CD4-positive, CD25-positive, alpha-beta regulatory T cell (primary cell): ENCODE results near the gene NCDN. TPM values are rescaled to one million over a fixed set of nuclear protein-coding genes. Genes with fewer than 3 reads are reported as not detected.

Source experiments
- ATAC-seq, 2 donors: fragments of 150-1000 bp; cut with Tn5 transposase; one replicate each; pipeline ENCODE4 v1.10.0; 2021; ENCODE audit warnings: low read depth in 2 of 2, moderate number of reproducible peaks in 2 of 2, moderate library complexity in 1 of 2
- DNase-seq, 3 donors: peaks; one replicate each; pipeline versions ENCODE4 v3.0.0 to v3.0.0-alpha.2; 2012 to 2022; ENCODE audit warnings: mixed read lengths in 1 of 3
- H3K27ac ChIP-seq: one replicate; pipeline ENCODE4 v1.7.0; 2013; ENCODE audit warnings: mild to moderate bottlenecking, low read length; ENCODE audit not compliant: insufficient read depth, poor library complexity, severe bottlenecking
- H3K27me3 ChIP-seq: one replicate; pipeline ENCODE4 v1.7.0; 2013; ENCODE audit warnings: low read length; ENCODE audit not compliant: control insufficient read depth, insufficient read depth
- H3K36me3 ChIP-seq: one replicate; pipeline ENCODE4 v1.7.0; 2013; ENCODE audit warnings: mild to moderate bottlenecking, low read length, moderate library complexity; ENCODE audit not compliant: control insufficient read depth, insufficient read depth
- H3K4me1 ChIP-seq: 2 replicates; pipeline ENCODE4 v1.7.0; 2013; ENCODE audit warnings: mild to moderate bottlenecking, low read length; ENCODE audit not compliant: insufficient read depth, control insufficient read depth, poor library complexity, severe bottlenecking
- H3K4me3 ChIP-seq: one replicate; pipeline ENCODE4 v1.7.0; 2013; ENCODE audit warnings: low read depth, mild to moderate bottlenecking, low read length, moderate library complexity
- H3K9me3 ChIP-seq, 2 experiments: 1 replicate in 1 of 2; 2 replicates in 1 of 2; pipeline ENCODE4 v1.7.0; 2013; ENCODE audit warnings: low read length in 2 of 2, mild to moderate bottlenecking in 1 of 2, moderate library complexity in 1 of 2; ENCODE audit not compliant: control insufficient read depth in 2 of 2
- H3K27ac Mint-ChIP-seq, 3 donors: one replicate each; pipeline ENCODE4 v1.8.0; 2020 to 2022; ENCODE audit warnings: mild to moderate bottlenecking in 3 of 3, mixed read lengths in 3 of 3, moderate library complexity in 2 of 3
- H3K27me3 Mint-ChIP-seq: one replicate; pipeline ENCODE4 v1.8.0; 2022; ENCODE audit warnings: mild to moderate bottlenecking, mixed read lengths
- H3K36me3 Mint-ChIP-seq: one replicate; pipeline ENCODE4 v1.8.0; 2020; ENCODE audit warnings: mixed read lengths
- H3K4me1 Mint-ChIP-seq, 4 donors: one replicate each; pipeline ENCODE4 v1.8.0; 2020 to 2022; ENCODE audit warnings: mixed read lengths in 4 of 4, mild to moderate bottlenecking in 1 of 4
- H3K4me3 Mint-ChIP-seq, 4 donors: one replicate each; pipeline ENCODE4 v1.8.0; 2020 to 2022; ENCODE audit warnings: mild to moderate bottlenecking in 4 of 4, mixed read lengths in 4 of 4, moderate library complexity in 3 of 4
- H3K9me3 Mint-ChIP-seq, 7 donors: one replicate each; pipeline ENCODE4 v1.8.0; 2020 to 2022; ENCODE audit warnings: mixed read lengths in 7 of 7, mild to moderate bottlenecking in 3 of 7, moderate library complexity in 2 of 7
- polyA plus RNA-seq, 4 donors: library from polyadenylated mRNA; unstranded; fragments of 300-500 nt; fragmentation: Illumina TruSeq; gene quantifications; one replicate each; pipeline ENCODE4 v1.2.3, GENCODE V29; 2021
- total RNA-seq: library from RNA; stranded (reverse); gene quantifications from one replicate; pipeline ENCODE4 v1.2.3, GENCODE V29; 2022

NCDN gene
- total and polyA plus RNA-seq, 5 donors from 2014 or later: 5.5 to 28.7 (median 11.0) TPM

DNA sequence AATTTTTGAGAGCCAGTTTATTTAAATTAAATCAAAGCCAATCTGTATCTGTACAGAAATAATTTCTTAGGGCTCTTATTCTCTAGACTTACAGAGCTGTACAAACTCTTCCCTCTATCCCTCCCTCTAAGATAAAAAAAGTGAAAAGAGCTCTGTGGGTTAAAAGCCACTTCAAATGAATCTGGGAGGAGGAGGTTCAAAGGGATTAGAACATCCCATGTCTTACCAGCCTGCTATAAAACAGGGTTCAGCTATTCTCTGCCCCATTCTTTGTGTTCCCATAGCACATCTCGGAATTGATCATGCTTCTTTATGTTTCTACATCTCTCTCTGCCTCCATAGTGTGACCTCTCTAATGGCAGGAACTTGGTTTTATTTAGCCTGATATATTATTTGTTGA lies 19.8 kb upstream of the NCDN start:
- Histone ChIP-seq H3K27ac (no peak overlapping the region), H3K9me3 (no peaks in the 10 kb centered on the region), H3K4me1 (peaks cover 33% of the 10 kb centered on the region), H3K4me3 (no peak overlapping the region), H3K36me3 (peaks cover 11% of the 10 kb centered on the region), H3K27me3 (no peaks in the 10 kb centered on the region)
- Mint-ChIP-seq H3K36me3 (peaks cover 8% of the 10 kb centered on the region), H3K4me3 (peak overlapping the region; percentile 26 to 62 (median 40)), H3K9me3 (no peaks in the 10 kb centered on the region), H3K27ac (peak overlapping the region; percentile 33 to 96 (median 89)), H3K27me3 (no peaks in the 10 kb centered on the region), H3K4me1 (peaks cover 38 to 85% (median 59%) of the 10 kb centered on the region in 4 donors)
- DNase-seq: no peak
- ATAC-seq: no peak

DNA sequence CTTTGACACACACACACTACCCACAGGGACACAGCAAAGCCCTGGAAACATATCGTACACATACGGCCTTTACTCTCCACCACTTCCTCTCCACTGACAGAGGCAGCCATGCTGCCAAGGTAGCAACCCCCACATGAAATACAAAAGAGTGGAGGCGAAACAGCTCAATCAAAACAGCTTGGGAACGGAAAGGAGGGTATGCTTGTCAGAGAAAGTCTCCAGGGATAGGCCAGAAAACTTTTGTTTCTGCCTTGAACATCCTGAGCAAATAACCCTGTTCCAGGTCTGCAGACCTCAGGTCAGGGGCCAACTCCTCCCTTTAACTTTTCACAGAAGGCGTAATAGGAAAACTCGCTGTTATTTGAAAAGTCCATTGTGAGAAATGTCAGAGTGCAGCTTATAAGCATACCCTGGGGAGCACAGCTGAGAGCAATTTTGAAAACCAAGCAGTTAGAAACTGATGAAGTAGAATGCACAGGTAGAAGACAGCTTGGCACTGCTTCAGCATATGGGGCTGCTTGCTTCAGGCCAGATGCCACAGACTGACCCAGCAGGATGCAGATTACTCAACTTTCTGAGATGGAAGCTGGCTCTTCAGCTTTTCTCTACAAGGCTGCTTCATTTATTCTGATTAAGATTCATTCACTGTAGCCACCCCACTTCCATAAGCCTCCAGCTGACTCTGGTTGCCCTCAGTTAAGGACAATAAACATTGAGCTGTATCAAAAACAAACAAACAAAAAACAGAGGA lies 18.4 kb upstream of the NCDN start:
- H3K4me3 ChIP-seq: peak overlapping the region; percentile 52

DNA sequence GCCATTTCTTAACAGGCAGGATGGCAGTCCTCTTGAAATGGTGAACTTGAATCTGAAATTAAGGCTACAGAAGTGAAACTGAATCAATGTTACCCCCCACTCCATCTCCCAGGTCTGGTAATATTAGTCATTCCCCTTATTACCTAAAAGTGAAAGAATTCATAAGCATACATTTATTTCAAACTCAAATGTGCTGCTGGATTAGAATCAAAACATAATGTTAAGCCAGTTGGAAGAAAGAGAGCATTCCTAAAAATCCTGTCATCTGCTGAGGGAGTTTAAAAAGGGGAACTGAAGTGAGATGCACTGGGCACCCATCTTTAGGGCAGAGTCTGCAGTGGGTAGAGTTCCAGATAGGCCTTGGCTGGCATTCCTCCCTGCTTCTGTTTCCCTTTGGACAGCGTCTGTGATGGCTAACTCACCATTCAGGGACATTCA lies 17.8 kb upstream of the NCDN start:
- Histone ChIP-seq H3K27ac (peak overlapping the region; percentile 65), H3K4me1 (peaks cover 32% of the 10 kb centered on the region), H3K27me3 (no peaks in the 10 kb centered on the region), H3K9me3 (no peaks in the 10 kb centered on the region), H3K4me3 (peak overlapping the region; percentile 52), H3K36me3 (peaks cover 5% of the 10 kb centered on the region)
- ATAC-seq (peak in 1 of 2 donors; percentile 29), DNase-seq (peak in 1 of 3 donors; percentile 45)
- Mint-ChIP-seq H3K36me3 (peaks cover 8% of the 10 kb centered on the region), H3K27ac (peak overlapping the region; percentile 85 to 96 (median 86)), H3K27me3 (no peaks in the 10 kb centered on the region), H3K4me3 (peak overlapping the region; percentile 5 to 83 (median 7)), H3K9me3 (no peaks in the 10 kb centered on the region), H3K4me1 (peaks cover 43 to 89% (median 66%) of the 10 kb centered on the region in 4 donors)

More for the DNA sequence above, 18.4 kb upstream of the NCDN start:
- Mint-ChIP-seq H3K4me1 (peaks cover 44 to 85% (median 61%) of the 10 kb centered on the region in 4 donors), H3K27ac (peak overlapping the region; percentile 85 to 96 (median 86)), H3K9me3 (no peaks in the 10 kb centered on the region), H3K36me3 (peaks cover 9% of the 10 kb centered on the region), H3K27me3 (no peaks in the 10 kb centered on the region), H3K4me3 (peak overlapping the region; percentile 29 to 83 (median 78))
- DNase-seq: peak in 2 of 3 donors; percentile 67 to 75
- H3K9me3 ChIP-seq: no peaks in the 10 kb centered on the region
- no peaks in the 10 kb centered on the region for H3K27me3 ChIP-seq
- H3K36me3 ChIP-seq: peaks cover 6% of the 10 kb centered on the region
- peak overlapping the region; percentile 65 for H3K27ac ChIP-seq
- H3K4me1 ChIP-seq: peaks cover 31% of the 10 kb centered on the region
- peak; percentile 88 to 93 for ATAC-seq

DNA sequence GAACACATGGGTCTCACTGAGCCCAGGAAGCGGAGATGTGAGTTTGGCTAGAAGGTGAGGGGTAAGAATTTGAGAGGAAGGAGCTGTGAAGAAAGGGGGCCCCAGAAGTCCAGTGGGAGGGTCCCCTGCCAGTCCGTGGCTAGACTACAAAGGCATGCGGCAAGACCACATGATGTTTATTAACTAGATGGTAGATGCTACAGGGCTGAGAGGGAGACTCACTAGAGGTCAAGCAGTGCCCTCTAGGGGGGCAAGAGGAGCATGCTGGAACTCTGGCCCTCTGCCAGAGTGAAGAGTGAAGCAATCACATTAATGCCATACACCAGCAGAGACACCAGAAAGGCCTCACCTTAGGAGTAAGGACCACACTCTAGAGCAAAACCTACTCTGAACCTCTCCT lies 12.6 kb upstream of the NCDN start:
- Mint-ChIP-seq H3K36me3 (peaks cover 30% of the 10 kb centered on the region), H3K27ac (peak overlapping the region in 1 of 3 donors; percentile 71), H3K27me3 (no peaks in the 10 kb centered on the region), H3K9me3 (no peaks in the 10 kb centered on the region), H3K4me1 (peaks cover 39 to 80% (median 59%) of the 10 kb centered on the region in 4 donors), H3K4me3 (peak overlapping the region in 1 of 4 donors; percentile 4)
- DNase-seq (peak; percentile 27 to 57 (median 47)), ATAC-seq (peak; percentile 70 to 77)
- Histone ChIP-seq H3K27me3 (no peaks in the 10 kb centered on the region), H3K4me3 (no peak overlapping the region), H3K4me1 (peaks cover 12% of the 10 kb centered on the region), H3K27ac (no peak overlapping the region), H3K36me3 (peaks cover 19% of the 10 kb centered on the region), H3K9me3 (no peaks in the 10 kb centered on the region)

DNA sequence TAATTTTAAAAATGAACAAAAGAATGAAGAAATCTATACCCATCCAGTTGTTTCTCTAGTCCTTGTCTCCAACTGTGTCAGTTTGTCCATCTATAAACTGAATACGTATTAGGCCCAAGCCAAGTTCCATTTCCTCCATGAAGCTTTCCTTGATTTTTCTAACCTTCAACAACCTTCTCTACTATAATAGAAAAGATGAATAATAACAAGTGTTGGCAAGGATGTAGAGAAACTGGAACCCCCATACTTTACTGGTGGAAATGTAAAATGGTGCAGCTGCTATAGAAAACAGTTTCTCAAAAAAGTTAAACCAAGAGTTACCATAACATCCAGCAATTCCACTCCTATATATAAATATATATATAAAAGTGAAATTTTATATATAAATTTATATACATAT lies 11.0 kb upstream of the NCDN start:
- Mint-ChIP-seq H3K4me1 (peaks cover 41 to 73% (median 49%) of the 10 kb centered on the region in 4 donors), H3K27me3 (no peaks in the 10 kb centered on the region), H3K9me3 (no peaks in the 10 kb centered on the region), H3K36me3 (peaks cover 28% of the 10 kb centered on the region), H3K27ac (peak overlapping the region in 1 of 3 donors; percentile 21), H3K4me3 (no peak overlapping the region)
- no peak overlapping the region for H3K4me3 ChIP-seq
- no peaks in the 10 kb centered on the region for H3K9me3 ChIP-seq
- peaks cover 10% of the 10 kb centered on the region for H3K4me1 ChIP-seq
- ATAC-seq: no peak
- H3K36me3 ChIP-seq: peaks cover 28% of the 10 kb centered on the region
- DNase-seq: no peak
- no peak overlapping the region for H3K27ac ChIP-seq
- no peaks in the 10 kb centered on the region for H3K27me3 ChIP-seq

DNA sequence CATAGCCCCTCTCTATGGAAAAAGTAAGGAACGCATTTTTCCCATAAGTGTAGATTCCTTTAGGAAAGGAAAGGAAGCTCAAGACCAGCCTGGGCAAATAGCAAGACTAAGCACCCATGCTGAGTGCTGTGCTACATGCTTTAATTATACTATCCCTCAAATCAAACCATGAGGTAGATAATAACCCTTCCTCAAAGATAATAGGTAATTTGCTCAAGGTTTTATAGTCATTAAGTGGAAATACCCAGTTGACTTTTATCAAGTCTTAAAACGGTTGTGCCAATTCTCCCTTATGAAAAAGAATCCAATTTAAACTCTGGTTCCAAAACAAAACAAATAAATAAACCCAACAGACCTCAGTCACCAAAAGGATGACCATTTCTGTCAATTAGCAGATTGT lies 3.7 kb upstream of the NCDN start:
- Histone ChIP-seq H3K4me1 (peaks cover 38% of the 10 kb centered on the region), H3K27ac (no peak overlapping the region), H3K9me3 (no peaks in the 10 kb centered on the region), H3K4me3 (no peak overlapping the region), H3K36me3 (peaks cover 43% of the 10 kb centered on the region), H3K27me3 (no peaks in the 10 kb centered on the region)
- Mint-ChIP-seq H3K9me3 (no peaks in the 10 kb centered on the region), H3K27me3 (no peaks in the 10 kb centered on the region), H3K36me3 (peaks cover 5% of the 10 kb centered on the region), H3K4me3 (peak overlapping the region in 1 of 4 donors; percentile 51), H3K4me1 (peaks cover 40 to 72% (median 47%) of the 10 kb centered on the region in 4 donors), H3K27ac (peak overlapping the region in 1 of 3 donors; percentile 74)
- ATAC-seq: no peak
- DNase-seq: no peak

DNA sequence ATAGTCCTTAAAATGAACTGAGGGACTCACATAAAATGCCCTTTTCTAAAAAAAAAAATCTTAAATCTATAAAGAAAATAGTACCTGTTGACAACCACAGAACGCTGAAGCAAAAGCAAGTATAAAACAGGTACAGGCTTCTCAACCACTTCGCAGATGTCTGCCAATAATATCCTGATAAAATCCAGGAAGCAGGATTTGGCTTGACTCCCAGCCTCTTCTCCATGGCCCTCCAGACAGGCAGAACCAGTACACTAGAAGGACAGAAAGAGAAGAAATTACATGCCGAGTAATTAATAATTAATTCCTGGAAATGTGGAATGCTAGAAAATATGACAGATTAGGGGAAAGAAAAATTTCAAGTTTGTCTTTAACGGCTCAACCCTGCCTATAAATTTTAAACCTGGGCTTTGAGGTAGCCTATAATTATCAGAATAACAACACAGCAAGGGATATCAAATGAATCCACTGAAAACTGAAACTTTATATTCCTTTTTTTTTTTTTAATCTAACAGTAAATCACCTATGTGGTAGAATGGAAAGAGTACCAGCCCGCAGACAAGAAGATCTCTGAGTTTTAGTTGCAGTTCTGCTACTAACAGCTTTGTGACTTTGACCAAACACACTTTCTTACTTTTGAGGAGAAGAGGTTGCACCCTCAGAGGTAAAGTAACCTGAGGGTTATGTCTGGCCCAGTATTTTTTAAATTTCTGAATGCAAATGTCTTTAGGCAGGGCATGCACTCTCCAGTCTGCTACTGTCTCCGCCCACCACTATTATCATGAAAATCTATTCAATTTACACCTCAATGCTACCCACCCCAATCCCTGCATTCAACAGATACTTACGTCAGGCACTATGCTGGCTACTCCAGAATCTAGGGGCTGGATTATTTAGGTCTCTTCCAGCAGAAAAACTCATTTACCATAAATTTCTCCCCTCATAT lies 3.1 kb upstream of the NCDN start:
- DNase-seq: no peak
- Mint-ChIP-seq H3K9me3 (no peaks in the 10 kb centered on the region), H3K27me3 (no peaks in the 10 kb centered on the region), H3K4me1 (peaks cover 36 to 70% (median 45%) of the 10 kb centered on the region in 4 donors), H3K4me3 (peak overlapping the region; percentile 21 to 100 (median 68)), H3K27ac (peak overlapping the region; percentile 29 to 96 (median 43)), H3K36me3 (peaks cover 5% of the 10 kb centered on the region)
- Histone ChIP-seq H3K36me3 (peaks cover 38% of the 10 kb centered on the region), H3K9me3 (no peaks in the 10 kb centered on the region), H3K27me3 (no peaks in the 10 kb centered on the region), H3K4me3 (no peak overlapping the region), H3K4me1 (peaks cover 43% of the 10 kb centered on the region), H3K27ac (no peak overlapping the region)
- no peak for ATAC-seq
